IPS DF 19.7 (cell line): ENCODE results near the gene ERBB4.

ENCODE experiments used
- DNase-seq: peaks from one replicate; pipeline ENCODE4 v3.0.0-alpha.2; 2013; ENCODE audit warnings: low read depth, low spot score

Gene ERBB4

DNA sequence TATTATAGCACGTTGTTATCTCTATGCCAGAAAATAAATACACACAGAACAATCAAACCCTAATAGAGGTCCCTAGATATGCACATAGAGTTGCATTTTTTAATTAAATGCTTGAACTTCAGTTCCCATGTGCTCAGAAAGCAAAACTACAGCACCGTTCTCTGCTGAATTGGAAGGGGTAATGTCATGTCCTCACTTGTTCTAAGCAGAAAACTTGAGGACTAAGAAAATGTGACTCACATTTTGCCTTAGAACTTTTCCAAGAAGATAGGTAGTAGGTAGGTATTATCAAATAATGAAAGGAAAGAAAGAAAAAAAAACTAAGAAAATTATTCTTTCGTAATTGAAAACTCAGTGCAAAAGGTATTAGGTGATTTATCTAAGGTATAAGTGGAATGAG is 607.3 kb downstream of the ERBB4 start:
- DNase-seq: no peak

GRCh38 chr2:211930331-211930730 is 608.3 kb downstream of the ERBB4 start:
- DNase-seq: no peak

DNA sequence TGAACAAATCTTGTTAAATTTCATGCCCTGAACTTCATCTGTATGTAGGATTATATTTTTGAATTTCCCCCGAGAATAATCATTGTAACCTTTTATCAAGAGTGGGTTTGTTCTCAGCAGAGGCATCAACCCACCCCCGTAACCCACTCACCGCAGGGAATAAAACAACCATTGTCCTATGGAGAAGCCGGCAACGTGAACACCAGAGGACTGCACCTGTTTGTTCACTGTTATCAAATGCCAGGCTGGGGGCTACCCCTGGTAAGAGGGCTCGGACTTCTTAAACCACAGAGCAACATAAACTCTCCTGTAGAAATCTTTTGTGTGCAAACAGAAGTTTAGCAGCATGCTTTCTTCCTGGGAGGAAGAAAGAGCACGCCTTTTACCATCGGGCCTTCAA is 610.4 kb downstream of the ERBB4 start:
- no peak for DNase-seq

GRCh38 chr2:211923019-211923418 is 615.6 kb downstream of the ERBB4 start:
- DNase-seq: no peak

- no peak for DNase-seq
These were observed 634.6 kb downstream of the ERBB4 start for GRCh38 chr2:211903961-211904360.

- DNase-seq: no peak
These were observed 637.3 kb downstream of the ERBB4 start for GRCh38 chr2:211901226-211901846.

DNA sequence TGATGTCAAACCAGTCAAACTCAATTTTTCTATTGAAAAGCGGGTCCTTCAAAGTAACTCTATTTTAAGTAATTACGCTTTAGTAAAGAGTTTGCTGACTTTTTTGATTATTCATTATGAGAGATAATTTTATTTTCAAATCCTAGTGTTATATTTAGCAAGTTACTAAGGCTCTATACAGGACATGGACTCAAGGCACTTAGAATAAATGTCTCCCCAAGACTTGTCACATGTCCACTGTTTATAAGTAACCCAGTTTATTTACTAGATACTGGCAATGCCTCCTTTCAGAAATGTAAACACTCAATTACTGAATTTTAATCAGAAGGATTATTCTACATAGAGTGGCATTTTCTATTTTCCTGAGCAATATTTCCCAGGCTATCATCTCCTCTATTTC is 638.1 kb downstream of the ERBB4 start:
- no peak for DNase-seq

- no peak for DNase-seq
These were observed 638.6 kb downstream of the ERBB4 start for GRCh38 chr2:211900000-211900399.

DNA sequence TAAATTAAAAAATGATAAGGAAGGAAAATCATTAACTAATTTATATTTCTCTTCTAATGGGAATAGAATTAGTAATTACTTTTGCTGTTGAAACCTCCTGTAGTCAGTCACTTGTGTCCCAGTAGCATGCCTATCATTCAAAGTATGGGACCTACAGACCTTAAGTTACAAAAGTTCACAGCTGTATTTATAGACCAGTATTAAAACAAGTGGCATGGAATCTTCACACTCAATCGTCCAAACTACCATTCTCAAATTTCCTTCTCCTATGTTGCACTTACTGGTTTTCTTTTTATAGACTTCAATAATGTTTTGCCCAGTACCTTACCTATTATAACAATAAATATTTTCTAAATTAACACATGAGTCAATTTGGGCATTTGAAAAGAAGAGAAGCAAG is 639.9 kb downstream of the ERBB4 start:
- no peak for DNase-seq

DNA sequence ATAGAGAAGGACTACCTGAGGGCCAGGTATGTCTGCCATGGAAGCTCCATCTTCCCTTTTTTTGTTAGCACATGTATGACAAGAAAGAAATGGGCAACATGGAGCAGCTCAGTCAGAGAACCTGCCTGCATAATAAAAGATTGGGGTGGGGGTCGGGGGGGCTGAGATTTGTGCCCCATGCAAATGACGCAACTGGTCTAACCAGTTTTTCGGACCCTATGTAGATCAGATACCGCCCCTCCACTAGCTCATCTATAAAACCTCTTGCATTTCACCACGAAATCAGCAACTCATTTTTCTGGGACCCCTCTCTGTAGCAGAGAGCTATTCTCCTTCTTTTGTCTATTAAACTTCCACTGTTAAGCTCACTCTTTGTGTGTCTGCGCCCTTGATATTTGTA is 657.2 kb downstream of the ERBB4 start:
- no peak for DNase-seq

GRCh38 chr2:211879323-211879722 is 659.3 kb downstream of the ERBB4 start:
- no peak for DNase-seq

GRCh38 chr2:211877061-211877460 is 661.5 kb downstream of the ERBB4 start:
- no peak for DNase-seq

DNA sequence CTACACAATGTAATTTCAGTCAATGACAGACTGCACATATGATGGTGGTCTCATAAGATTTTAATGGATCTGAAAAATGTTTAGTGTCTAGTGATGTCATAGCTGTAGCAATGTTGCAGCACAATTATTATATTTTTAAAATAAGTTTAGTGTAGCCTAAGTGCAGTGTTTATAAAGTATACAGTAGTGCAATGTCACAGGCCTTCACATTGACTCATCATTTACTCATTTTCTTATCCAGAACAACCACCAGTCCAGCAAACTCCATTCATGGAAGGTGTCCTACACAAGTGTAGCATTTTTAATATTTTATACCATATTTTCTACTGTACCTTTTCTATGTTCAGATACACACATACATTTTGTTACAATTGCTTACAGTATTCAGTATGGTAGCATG is 663.1 kb downstream of the ERBB4 start:
- no peak for DNase-seq

DNA sequence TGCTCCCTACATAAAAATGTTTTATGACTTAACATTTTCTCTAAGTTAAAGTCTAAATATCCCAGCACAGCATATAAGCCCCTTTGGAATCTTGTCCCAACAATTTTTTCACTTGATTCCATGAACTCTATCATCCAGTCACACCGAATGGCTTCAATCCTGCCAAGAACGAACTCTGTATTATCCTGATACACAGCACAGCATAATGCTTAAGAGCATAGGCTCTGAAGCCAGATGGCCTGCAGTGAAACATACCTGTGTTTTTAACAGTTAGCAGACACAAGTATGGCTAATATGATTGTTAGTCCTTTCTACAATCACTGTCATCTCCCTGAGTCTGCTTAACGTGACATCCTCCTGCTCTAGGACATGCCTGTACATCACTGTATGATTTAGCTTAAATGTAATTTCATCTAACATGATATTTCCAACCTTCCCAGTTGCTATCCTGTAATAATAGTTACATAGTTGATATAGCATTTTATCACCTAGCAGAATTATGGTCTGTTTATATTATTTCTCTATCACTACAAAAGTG is 669.5 kb downstream of the ERBB4 start:
- DNase-seq: no peak

DNA sequence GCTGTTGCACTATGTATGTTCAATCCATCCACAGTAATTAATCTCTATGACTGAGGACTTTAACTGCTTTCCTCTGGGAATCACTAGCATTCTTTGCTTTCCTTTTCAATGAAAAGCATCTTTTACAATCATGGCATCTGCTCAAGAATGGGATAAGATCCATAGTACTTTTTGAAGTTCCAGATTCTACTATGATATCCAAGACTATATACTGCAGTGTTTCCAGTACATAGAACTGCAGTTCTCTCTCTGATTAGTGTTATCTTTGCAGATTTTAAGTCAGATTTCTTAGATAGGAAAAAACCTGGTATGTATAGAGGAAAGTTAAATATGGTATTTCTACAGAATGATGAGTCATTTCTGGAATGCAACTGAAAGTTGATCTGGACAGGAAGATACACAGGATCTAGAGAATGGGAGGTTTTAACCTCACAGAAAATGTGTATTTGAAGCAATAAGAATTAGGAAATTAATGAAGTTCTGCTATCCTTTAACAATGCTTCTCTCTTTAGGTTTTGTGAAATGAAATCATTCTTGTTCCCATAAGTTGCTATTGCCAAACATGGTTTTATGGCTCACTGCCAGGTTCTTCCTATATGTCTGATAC is 670.7 kb downstream of the ERBB4 start:
- DNase-seq: no peak

- DNase-seq: no peak
These were observed 674.3 kb downstream of the ERBB4 start for GRCh38 chr2:211864328-211864727.

- no peak for DNase-seq
These were observed 678.4 kb downstream of the ERBB4 start for GRCh38 chr2:211860224-211860623.

- DNase-seq: no peak
These were observed 683.8 kb downstream of the ERBB4 start for GRCh38 chr2:211854832-211855231.

- DNase-seq: no peak
These were observed 691.9 kb downstream of the ERBB4 start for GRCh38 chr2:211846714-211847113.

DNA sequence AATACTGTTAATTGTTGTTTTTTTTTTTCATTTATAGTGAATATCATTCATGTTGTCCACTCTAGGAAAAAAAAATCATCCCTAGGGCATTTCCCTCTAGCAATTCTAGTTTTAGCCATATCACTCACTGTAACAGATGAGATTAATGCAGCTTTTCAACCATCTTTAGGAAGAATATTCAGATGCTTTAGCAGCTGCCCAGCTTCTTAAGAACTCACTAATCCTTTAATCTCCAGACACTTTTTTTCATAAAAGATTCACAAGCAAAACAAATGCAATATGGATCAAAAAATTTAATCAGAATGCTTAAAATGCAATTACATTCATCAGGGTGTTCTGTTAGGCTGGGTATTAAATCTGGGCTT is 692.6 kb downstream of the ERBB4 start:
- no peak for DNase-seq

DNA sequence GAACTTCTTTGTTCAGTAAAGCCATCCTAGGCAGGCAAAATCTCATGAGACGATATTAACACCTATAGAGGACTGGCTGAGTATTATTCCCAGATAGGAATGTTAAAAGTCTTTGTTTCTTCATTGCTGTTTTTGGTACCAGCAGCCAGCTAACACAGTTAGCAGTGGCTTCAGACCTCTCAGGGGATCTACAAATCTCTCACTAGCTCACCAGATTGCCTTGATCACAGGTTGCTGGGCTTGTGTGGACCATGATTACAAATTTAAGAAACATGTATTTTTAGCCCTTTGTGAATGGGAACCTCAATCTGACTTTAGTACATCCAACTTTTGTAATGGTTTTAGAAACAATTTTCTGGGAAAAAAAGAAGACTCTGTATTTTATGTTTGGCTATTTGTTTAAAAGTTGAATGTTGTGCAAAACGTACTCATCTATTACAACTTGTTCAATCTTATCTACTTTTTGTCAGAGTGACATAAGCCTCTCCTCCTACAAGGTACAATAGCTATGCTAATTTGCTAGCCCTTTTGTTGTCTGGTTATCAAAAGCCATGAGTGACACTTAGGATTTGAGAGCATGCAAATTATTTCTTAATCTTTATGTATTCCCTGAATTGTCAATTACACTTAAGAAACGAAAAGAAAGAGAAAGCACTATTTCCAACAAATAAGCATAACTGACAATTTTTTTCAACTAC is 693.1 kb downstream of the ERBB4 start:
- no peak for DNase-seq

DNA sequence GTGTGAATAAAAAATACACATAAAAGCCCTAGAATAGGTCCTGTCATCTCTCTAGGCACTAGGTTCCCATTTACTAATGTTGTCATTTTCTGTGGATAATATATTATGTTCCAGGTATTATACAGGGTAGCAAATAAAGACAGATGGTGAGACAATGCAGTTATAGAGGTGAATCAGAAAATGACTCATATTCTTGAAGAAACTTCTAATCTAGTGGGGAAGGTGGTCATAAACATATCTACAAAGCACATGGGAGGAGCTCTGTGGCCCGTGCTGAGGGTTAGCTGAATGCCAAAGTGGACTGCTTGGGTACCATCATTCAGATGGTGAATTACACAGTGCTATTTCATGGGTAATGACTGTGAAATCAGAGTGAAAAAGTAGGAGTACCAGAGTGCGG is 700.9 kb downstream of the ERBB4 start:
- no peak for DNase-seq

- DNase-seq: no peak
These were observed 701.4 kb downstream of the ERBB4 start for GRCh38 chr2:211837206-211837605.
